T-cell (primary cell): Measurements from ENCODE around the gene OTOP3. TPM values are rescaled to one million over a fixed set of nuclear protein-coding genes. Genes with fewer than 3 reads are reported as not detected.

Source experiments
- ATAC-seq, 4 experiments: fragments of 200-7000 bp in 3 of 4; fragments of 150-1000 bp in 1 of 4; cut with Tn5 transposase; replicated peaks in 1 of 4; 1 replicate in 3 of 4; 2 replicates in 1 of 4; pipeline ENCODE4 v1.10.0; 2021; ENCODE audit warnings: moderate library complexity in 3 of 4, mild to moderate bottlenecking in 2 of 4, moderate number of reproducible peaks in 1 of 4
- CTCF ChIA-PET, 2 donors: fragments of 300-600 bp; sonication (Branson Sonifier 250); formaldehyde crosslinking; loops; one replicate each; lab custom pipeline; 2022; ENCODE audit warnings: antibody characterized with exemption in 2 of 2; lab: Charles Lee
- POLR2A ChIA-PET, 2 donors: fragments of 300-600 bp; sonication (Branson Sonifier 250); formaldehyde crosslinking; loops; one replicate each; lab custom pipeline; 2022; ENCODE audit warnings: antibody characterized with exemption in 2 of 2; lab: Charles Lee
- DNase-seq, 35 experiments: peaks; one replicate each; pipeline versions ENCODE4 v3.0.0 to v3.0.0-alpha.2; 2013 to 2023
- H3K27ac ChIP-seq: one replicate; pipeline ENCODE4 v1.5.1; 2013; ENCODE audit warnings: low read length
- H3K27me3 ChIP-seq, 2 experiments: replicated peaks in 1 of 2; 1 replicate in 1 of 2; 2 replicates in 1 of 2; pipeline versions ENCODE4 v1.6.1 to v1.7.0; 2013; ENCODE audit warnings: low read length in 1 of 2, mixed read lengths in 1 of 2; ENCODE audit not compliant: control insufficient read depth in 2 of 2, insufficient read depth in 2 of 2; ENCODE audit errors: extremely low read depth in 1 of 2
- H3K36me3 ChIP-seq, 2 donors: 1 replicate in 1 of 2; 2 replicates in 1 of 2; pipeline versions ENCODE4 v1.6.1 to v1.7.0; 2013; ENCODE audit warnings: low read length in 1 of 2; ENCODE audit not compliant: control insufficient read depth in 2 of 2, insufficient read depth in 1 of 2; ENCODE audit errors: extremely low read depth in 1 of 2
- H3K4me1 ChIP-seq, 2 experiments: 1 replicate in 1 of 2; 2 replicates in 1 of 2; pipeline versions ENCODE4 v1.6.1 to v1.7.0; 2013; ENCODE audit warnings: low read length in 2 of 2, mixed read lengths in 1 of 2; ENCODE audit not compliant: insufficient read depth in 2 of 2, control insufficient read depth in 1 of 2; ENCODE audit errors: extremely low read depth in 1 of 2
- H3K4me3 ChIP-seq, 2 donors: 1 replicate in 1 of 2; 2 replicates in 1 of 2; pipeline versions ENCODE4 v1.5.1 to v1.7.0; 2013; ENCODE audit warnings: mild to moderate bottlenecking in 2 of 2, low read length in 1 of 2, moderate library complexity in 1 of 2; ENCODE audit not compliant: control insufficient read depth in 1 of 2; ENCODE audit errors: extremely low read depth in 1 of 2
- H3K9me3 ChIP-seq: 2 replicates; pipeline ENCODE4 v1.7.0; 2013
- H3K27ac Mint-ChIP-seq, 2 donors: one replicate each; pipeline ENCODE4 v1.8.0; 2020 to 2021; ENCODE audit warnings: mild to moderate bottlenecking in 2 of 2, mixed read lengths in 2 of 2
- H3K27me3 Mint-ChIP-seq, 2 donors: one replicate each; pipeline ENCODE4 v1.8.0; 2021 to 2022; ENCODE audit warnings: mixed read lengths in 2 of 2
- H3K36me3 Mint-ChIP-seq: one replicate; pipeline ENCODE4 v1.8.0; 2021; ENCODE audit warnings: mixed read lengths
- H3K4me1 Mint-ChIP-seq, 3 donors: one replicate each; pipeline ENCODE4 v1.8.0; 2020 to 2022; ENCODE audit warnings: mixed read lengths in 3 of 3, mild to moderate bottlenecking in 1 of 3
- H3K4me3 Mint-ChIP-seq, 3 donors: one replicate each; pipeline ENCODE4 v1.8.0; 2020 to 2022; ENCODE audit warnings: mild to moderate bottlenecking in 3 of 3, mixed read lengths in 3 of 3, moderate library complexity in 3 of 3
- H3K9me3 Mint-ChIP-seq, 3 donors: one replicate each; pipeline ENCODE4 v1.8.0; 2020 to 2022; ENCODE audit warnings: mixed read lengths in 3 of 3
- WGBS: methylation state at CpG from one replicate; pipeline ENCODE4 v1.1.5; 2013; ENCODE audit warnings: missing lambda C conversion rate; ENCODE audit not compliant: insufficient coverage; 5-methylcytosine and 5-hydroxymethylcytosine counted together
- total RNA-seq, 35 experiments: library from RNA in 6 of 35; stranded (reverse) in 6 of 35; fragments of 120-200 nt in 1 of 35; gene quantifications; one replicate each; pipeline versions ENCODE4 v1.2.1 to v1.2.4 and lab custom pipeline; 2013 to 2026

OTOP3 gene
- total RNA-seq, 5 donors from 2014 or later (not counting 1 experiment from before 2014, with no cell fraction given), result not detected

GRCh38 chr17:74951680-74952421 is 16.2 kb downstream of the OTOP3 start:
- H3K4me3 Mint-ChIP-seq, result no peak overlapping the region

GRCh38 chr17:74952431-74953133 is 16.9 kb downstream of the OTOP3 start:
- ChIA-PET POLR2A (no interaction called here), CTCF (no interaction called here)
- Mint-ChIP-seq H3K27ac (no peak overlapping the region), H3K36me3 (no peaks in the 10 kb centered on the region), H3K9me3 (no peaks in the 10 kb centered on the region), H3K4me1 (no peaks in the 10 kb centered on the region), H3K4me3 (no peak overlapping the region), H3K27me3 (peaks cover 0 to 3% of the 10 kb centered on the region in 2 donors)
- Histone ChIP-seq H3K27me3 (peaks cover 0 to 50% of the 10 kb centered on the region in 2 experiments), H3K4me1 (no peaks in the 10 kb centered on the region), H3K9me3 (no peaks in the 10 kb centered on the region), H3K4me3 (no peak overlapping the region), H3K27ac (no peak overlapping the region), H3K36me3 (peaks cover 0 to 3% of the 10 kb centered on the region in 2 donors)
- no peak for ATAC-seq
- WGBS, result 83% methylated on average over 16 of the region's 24 CpGs
- no peak for DNase-seq

More at GRCh38 chr17:74951680-74952421, 16.2 kb downstream of the OTOP3 start:
- H3K4me3 ChIP-seq, result no peak overlapping the region
- H3K36me3 Mint-ChIP-seq, result no peaks in the 10 kb centered on the region
- H3K36me3 ChIP-seq, result peaks cover 0 to 3% of the 10 kb centered on the region in 2 donors
- no peak for ATAC-seq
- H3K27ac Mint-ChIP-seq, result no peak overlapping the region
- no peaks in the 10 kb centered on the region for H3K4me1 Mint-ChIP-seq
- no peaks in the 10 kb centered on the region for H3K4me1 ChIP-seq
- 79% methylated on average over 27 of the region's 32 CpGs for WGBS
- H3K27me3 ChIP-seq, result peaks cover 0 to 52% of the 10 kb centered on the region in 2 experiments
- no peak overlapping the region for H3K27ac ChIP-seq
- POLR2A ChIA-PET, result no interaction called here
- no peak for DNase-seq
- H3K9me3 Mint-ChIP-seq, result no peaks in the 10 kb centered on the region
- H3K27me3 Mint-ChIP-seq, result peaks cover 0 to 3% of the 10 kb centered on the region in 2 donors
- CTCF ChIA-PET, result no interaction called here
- no peaks in the 10 kb centered on the region for H3K9me3 ChIP-seq

- no peaks in the 10 kb centered on the region for H3K36me3 Mint-ChIP-seq
- Histone ChIP-seq H3K36me3 (peaks cover 0 to 3% of the 10 kb centered on the region in 2 donors), H3K9me3 (no peaks in the 10 kb centered on the region), H3K27ac (no peak overlapping the region), H3K27me3 (peaks cover 0 to 53% of the 10 kb centered on the region in 2 experiments), H3K4me3 (no peak overlapping the region), H3K4me1 (peaks cover 0 to 4% of the 10 kb centered on the region in 2 experiments)
- 88% methylated on average over 4 of the region's 11 CpGs for WGBS
- H3K27ac Mint-ChIP-seq, result no peak overlapping the region
- CTCF ChIA-PET, result no interaction called here
- H3K4me3 Mint-ChIP-seq, result no peak overlapping the region
- DNase-seq (no peak), ATAC-seq (no peak)
- H3K27me3 Mint-ChIP-seq, result peaks cover 0 to 3% of the 10 kb centered on the region in 2 donors
- no peaks in the 10 kb centered on the region for H3K9me3 Mint-ChIP-seq
- POLR2A ChIA-PET, result no interaction called here
- H3K4me1 Mint-ChIP-seq, result peaks cover 4% of the 10 kb centered on the region in 3 donors
These were observed 17.5 kb downstream of the OTOP3 start for GRCh38 chr17:74953134-74953687.

GRCh38 chr17:74954115-74954514 is 18.4 kb downstream of the OTOP3 start:
- Mint-ChIP-seq H3K27me3 (peaks cover 0 to 3% of the 10 kb centered on the region in 2 donors), H3K36me3 (no peaks in the 10 kb centered on the region), H3K27ac (no peak overlapping the region), H3K4me1 (peaks cover 4% of the 10 kb centered on the region in 3 donors), H3K4me3 (no peak overlapping the region), H3K9me3 (no peaks in the 10 kb centered on the region)
- DNase-seq (no peak), ATAC-seq (no peak)
- WGBS, result 100% methylated on average over 4 of the region's 15 CpGs
- peaks cover 0 to 50% of the 10 kb centered on the region in 2 experiments for H3K27me3 ChIP-seq
- no peak overlapping the region for H3K4me3 ChIP-seq
- H3K4me1 ChIP-seq, result peaks cover 0 to 4% of the 10 kb centered on the region in 2 experiments
- no peak overlapping the region for H3K27ac ChIP-seq
- peaks cover 0 to 3% of the 10 kb centered on the region in 2 donors for H3K36me3 ChIP-seq
- ChIA-PET POLR2A (no interaction called here), CTCF (no interaction called here)
- H3K9me3 ChIP-seq, result no peaks in the 10 kb centered on the region

- Mint-ChIP-seq H3K4me1 (peaks cover 4 to 9% (median 4%) of the 10 kb centered on the region in 3 donors), H3K9me3 (no peaks in the 10 kb centered on the region), H3K4me3 (no peak overlapping the region), H3K27me3 (peaks cover 0 to 3% of the 10 kb centered on the region in 2 donors), H3K36me3 (no peaks in the 10 kb centered on the region), H3K27ac (no peak overlapping the region)
- Histone ChIP-seq H3K4me1 (peaks cover 0 to 4% of the 10 kb centered on the region in 2 experiments), H3K4me3 (no peak overlapping the region), H3K9me3 (no peaks in the 10 kb centered on the region), H3K27me3 (peaks cover 0 to 44% of the 10 kb centered on the region in 2 experiments), H3K36me3 (peaks cover 0 to 3% of the 10 kb centered on the region in 2 donors), H3K27ac (no peak overlapping the region)
- 58% methylated on average over 9 of the region's 13 CpGs for WGBS
- ATAC-seq (no peak), DNase-seq (no peak)
- POLR2A ChIA-PET, result no interaction called here
- CTCF ChIA-PET, result interaction anchor here in 1 of 2 donors (0.7 kb wide), 1 partner anchor 29 kb away, joined by 3 read pairs; no protein-coding TSS in a partner anchor
These were observed 19.1 kb downstream of the OTOP3 start for GRCh38 chr17:74954665-74955421.

- H3K9me3 Mint-ChIP-seq, result no peaks in the 10 kb centered on the region
- H3K4me1 Mint-ChIP-seq, result peaks cover 4 to 9% (median 4%) of the 10 kb centered on the region in 3 donors
- ChIA-PET POLR2A (no interaction called here), CTCF (no interaction called here)
- H3K36me3 Mint-ChIP-seq, result no peaks in the 10 kb centered on the region
- H3K27me3 Mint-ChIP-seq, result peaks cover 0 to 3% of the 10 kb centered on the region in 2 donors
- Histone ChIP-seq H3K4me3 (no peak overlapping the region), H3K4me1 (peaks cover 0 to 7% of the 10 kb centered on the region in 2 experiments), H3K27me3 (peaks cover 0 to 38% of the 10 kb centered on the region in 2 experiments), H3K9me3 (no peaks in the 10 kb centered on the region), H3K36me3 (peaks cover 0 to 3% of the 10 kb centered on the region in 2 donors), H3K27ac (no peak overlapping the region)
- WGBS, result 57% methylated on average over 4 of the region's 4 CpGs
- H3K4me3 Mint-ChIP-seq, result no peak overlapping the region
- ATAC-seq (no peak), DNase-seq (no peak)
- H3K27ac Mint-ChIP-seq, result no peak overlapping the region
These were observed 20.4 kb downstream of the OTOP3 start for GRCh38 chr17:74956093-74956492.
